Caco-2 (cell line): ENCODE measurements around the gene IL10. TPM values are rescaled to one million over a fixed set of nuclear protein-coding genes. Genes with fewer than 3 reads are reported as not detected.

Experiments used
- BruUV-seq: library from RNA; stranded (reverse); fragments of 400-500 nt; replicated peaks from 2 replicates; lab custom pipeline; 2021; lab: Mats Ljungman, UMichigan
- CTCF ChIA-PET: fragments of 300-600 bp; sonication (Branson Sonifier 250); formaldehyde crosslinking; loops from one replicate; lab custom pipeline; 2022; ENCODE audit warnings: antibody characterized with exemption; lab: Charles Lee
- POLR2A ChIA-PET: fragments of 300-600 bp; sonication (Branson Sonifier 250); formaldehyde crosslinking; loops from one replicate; lab custom pipeline; 2022; ENCODE audit warnings: antibody characterized with exemption; lab: Charles Lee
- DNase-seq, 2 experiments: peaks; one replicate each; pipeline versions ENCODE4 v3.0.0 to v3.0.0-alpha.2; 2020 to 2022
- H3K27me3 ChIP-seq: replicated peaks from 2 replicates; pipeline ENCODE4 v1.6.0; 2011; ENCODE audit warnings: low read length; ENCODE audit not compliant: control insufficient read depth, insufficient read depth
- H3K36me3 ChIP-seq: 2 replicates; pipeline ENCODE4 v1.5.1; 2011; ENCODE audit warnings: low read length; ENCODE audit not compliant: control insufficient read depth, insufficient read depth
- H3K4me1 ChIP-seq: fragments of 250-450 bp; sonication (Bioruptor Pico); 2 replicates; pipeline ENCODE4 v1.5.1; 2020; ENCODE audit warnings: mild to moderate bottlenecking
- H3K4me3 ChIP-seq: 2 replicates; pipeline ENCODE4 v1.5.1; 2011; ENCODE audit warnings: low read depth, mild to moderate bottlenecking, control low read depth, low read length
- H3K9me3 ChIP-seq: fragments of 250-450 bp; sonication (Bioruptor Pico); 2 replicates; pipeline ENCODE4 v1.5.1; 2020; ENCODE audit warnings: mild to moderate bottlenecking, moderate library complexity
- H3K27ac Mint-ChIP-seq: one replicate; pipeline ENCODE4 v1.8.0; 2022; ENCODE audit warnings: mixed read lengths; ENCODE audit not compliant: unreplicated experiment
- H3K27me3 Mint-ChIP-seq: one replicate; pipeline ENCODE4 v1.8.0; 2022; ENCODE audit warnings: mixed read lengths; ENCODE audit not compliant: insufficient read depth, unreplicated experiment
- H3K36me3 Mint-ChIP-seq: one replicate; pipeline ENCODE4 v1.8.0; 2022; ENCODE audit warnings: mild to moderate bottlenecking, mixed read lengths; ENCODE audit not compliant: insufficient read depth, unreplicated experiment
- H3K4me1 Mint-ChIP-seq: one replicate; pipeline ENCODE4 v1.8.0; 2022; ENCODE audit warnings: low read depth, mixed read lengths; ENCODE audit not compliant: unreplicated experiment
- H3K4me3 Mint-ChIP-seq: one replicate; pipeline ENCODE4 v1.8.0; 2022; ENCODE audit warnings: mild to moderate bottlenecking, moderate library complexity, mixed read lengths; ENCODE audit not compliant: unreplicated experiment
- H3K9me3 Mint-ChIP-seq: one replicate; pipeline ENCODE4 v1.8.0; 2022; ENCODE audit warnings: mixed read lengths; ENCODE audit not compliant: unreplicated experiment
- CTCF ChIP-seq, 2 experiments: fragments of 200-600 bp in 1 of 2; IDR thresholded peaks; 1 replicate in 1 of 2; 2 replicates in 1 of 2; pipeline versions ENCODE4 v1.5.1 to v1.8.0; 2011 to 2022; ENCODE audit warnings: antibody characterized with exemption in 1 of 2, control low read depth in 1 of 2, inconsistent platforms in 1 of 2, low read depth in 1 of 2, low read length in 1 of 2, mild to moderate bottlenecking in 1 of 2, moderate library complexity in 1 of 2; ENCODE audit not compliant: insufficient read depth in 1 of 2, severe bottlenecking in 1 of 2, unreplicated experiment in 1 of 2
- intact Hi-C: fragments of 100-400 bp; cut with micrococcal nuclease; formaldehyde crosslinking; loops from one replicate; pipeline ENCODE4 v1.10.0; 2022; ENCODE audit not compliant: unreplicated experiment
- total RNA-seq: library from RNA; stranded (reverse); gene quantifications from 2 replicates; pipeline ENCODE4 v1.2.3, GENCODE V29; 2022

IL10 gene
- total RNA-seq, 1 experiment from 2014 or later, result not detected

GRCh38 chr1:206729507-206729906 is 42.8 kb downstream of the IL10 start:
- no peaks in the 10 kb centered on the region; the same call in 1 of the 2 replicates for H3K4me1 ChIP-seq
- no peaks in the 10 kb centered on the region for H3K27me3 Mint-ChIP-seq
- peaks cover 6% of the 10 kb centered on the region for H3K4me1 Mint-ChIP-seq
- 0 out of 2 replicates have a peak, but pooled peaks cover 2% of the 10 kb centered on the region for H3K36me3 ChIP-seq
- no peaks in the 10 kb centered on the region for H3K9me3 ChIP-seq
- H3K9me3 Mint-ChIP-seq, result no peaks in the 10 kb centered on the region
- no peak overlapping the region for H3K4me3 ChIP-seq
- H3K27ac Mint-ChIP-seq, result no peak overlapping the region
- TF ChIP-seq CTCF (IDR thresholded peaks at IDR 0.05; ENCODE audit: insufficient read depth in 1 of 2, low read depth in 1 of 2, low read length in 1 of 2, severe bottlenecking in 1 of 2, unreplicated experiment in 1 of 2), result no peak
- peaks cover 13% of the 10 kb centered on the region for H3K36me3 Mint-ChIP-seq
- no TSS peak for BruUV-seq
- POLR2A ChIA-PET, result no interaction called here
- intact Hi-C loops, result no loop called here
- no peak overlapping the region for H3K4me3 Mint-ChIP-seq
- H3K27me3 ChIP-seq, result no peaks in the 10 kb centered on the region
- DNase-seq, result no peak
- CTCF ChIA-PET, result no interaction called here

GRCh38 chr1:206729050-206729449 is 43.2 kb downstream of the IL10 start:
- Mint-ChIP-seq H3K4me3 (no peak overlapping the region), H3K36me3 (peaks cover 11% of the 10 kb centered on the region), H3K27ac (no peak overlapping the region), H3K9me3 (no peaks in the 10 kb centered on the region), H3K27me3 (no peaks in the 10 kb centered on the region), H3K4me1 (peaks cover 10% of the 10 kb centered on the region)
- no peak for TF ChIP-seq CTCF (IDR thresholded peaks at IDR 0.05; ENCODE audit: insufficient read depth in 1 of 2, low read depth in 1 of 2, low read length in 1 of 2, severe bottlenecking in 1 of 2, unreplicated experiment in 1 of 2)
- CTCF ChIA-PET, result no interaction called here
- Histone ChIP-seq H3K4me3 (no peak overlapping the region), H3K4me1 (peaks cover 2% of the 10 kb centered on the region), H3K9me3 (no peaks in the 10 kb centered on the region), H3K36me3 (0 out of 2 replicates have a peak, but pooled peaks cover 2% of the 10 kb centered on the region), H3K27me3 (no peaks in the 10 kb centered on the region)
- intact Hi-C loops, result no loop called here
- BruUV-seq, result no TSS peak
- POLR2A ChIA-PET, result no interaction called here
- no peak for DNase-seq

- Mint-ChIP-seq H3K36me3 (peaks cover 13% of the 10 kb centered on the region), H3K4me1 (peaks cover 14% of the 10 kb centered on the region)
- 0 out of 2 replicates have a peak, but pooled peaks cover 2% of the 10 kb centered on the region for H3K36me3 ChIP-seq
These were observed 43.7 kb downstream of the IL10 start for GRCh38 chr1:206728697-206728987.

More at GRCh38 chr1:206728697-206728987, 43.7 kb downstream of the IL10 start:
- Mint-ChIP-seq H3K27me3 (no peaks in the 10 kb centered on the region), H3K4me3 (no peak overlapping the region), H3K9me3 (no peaks in the 10 kb centered on the region), H3K27ac (no peak overlapping the region)
- intact Hi-C loops, result no loop called here
- BruUV-seq, result no TSS peak
- ChIA-PET CTCF (no interaction called here), POLR2A (interaction anchor here (0.5 kb wide), 1 partner anchor 60 kb away, joined by 3 read pairs; no protein-coding TSS in a partner anchor)
- no peak for TF ChIP-seq CTCF (IDR thresholded peaks at IDR 0.05; ENCODE audit: insufficient read depth in 1 of 2, low read depth in 1 of 2, low read length in 1 of 2, severe bottlenecking in 1 of 2, unreplicated experiment in 1 of 2)
- peaks cover 6% of the 10 kb centered on the region for H3K4me1 ChIP-seq
- H3K27me3 ChIP-seq, result no peaks in the 10 kb centered on the region
- no peaks in the 10 kb centered on the region for H3K9me3 ChIP-seq
- no peak overlapping the region for H3K4me3 ChIP-seq
- DNase-seq, result no peak
